Esophagus squamous epithelium (tissue), 4 donors: ENCODE measurements around the gene FLT3LG.

ENCODE experiments used
- POLR2A ChIP-seq, 4 donors: fragments of 450-650 bp; IDR thresholded peaks; one replicate each; pipeline ENCODE4 v1.6.1; 2017; ENCODE audit warnings: antibody characterized with exemption in 4 of 4, mild to moderate bottlenecking in 4 of 4, moderate library complexity in 3 of 4
- TF ChIP-seq, protein P1 (sequence below), 6 experiments: fragments of 450-650 bp in 4 of 6; fragments of 200-600 bp in 2 of 6; sonication (generic) in 2 of 6; IDR thresholded peaks; one replicate each; pipeline ENCODE4 v1.5.1; 2016 to 2019; ENCODE audit warnings: antibody characterized with exemption in 6 of 6, mild to moderate bottlenecking in 4 of 6, moderate library complexity in 4 of 6

- TF ChIP-seq, protein P1, sequence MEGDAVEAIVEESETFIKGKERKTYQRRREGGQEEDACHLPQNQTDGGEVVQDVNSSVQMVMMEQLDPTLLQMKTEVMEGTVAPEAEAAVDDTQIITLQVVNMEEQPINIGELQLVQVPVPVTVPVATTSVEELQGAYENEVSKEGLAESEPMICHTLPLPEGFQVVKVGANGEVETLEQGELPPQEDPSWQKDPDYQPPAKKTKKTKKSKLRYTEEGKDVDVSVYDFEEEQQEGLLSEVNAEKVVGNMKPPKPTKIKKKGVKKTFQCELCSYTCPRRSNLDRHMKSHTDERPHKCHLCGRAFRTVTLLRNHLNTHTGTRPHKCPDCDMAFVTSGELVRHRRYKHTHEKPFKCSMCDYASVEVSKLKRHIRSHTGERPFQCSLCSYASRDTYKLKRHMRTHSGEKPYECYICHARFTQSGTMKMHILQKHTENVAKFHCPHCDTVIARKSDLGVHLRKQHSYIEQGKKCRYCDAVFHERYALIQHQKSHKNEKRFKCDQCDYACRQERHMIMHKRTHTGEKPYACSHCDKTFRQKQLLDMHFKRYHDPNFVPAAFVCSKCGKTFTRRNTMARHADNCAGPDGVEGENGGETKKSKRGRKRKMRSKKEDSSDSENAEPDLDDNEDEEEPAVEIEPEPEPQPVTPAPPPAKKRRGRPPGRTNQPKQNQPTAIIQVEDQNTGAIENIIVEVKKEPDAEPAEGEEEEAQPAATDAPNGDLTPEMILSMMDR (IDR thresholded peaks at IDR 0.05) = no peak
- no peak for TF ChIP-seq POLR2A (IDR thresholded peaks at IDR 0.05)
These were observed 518 bp downstream of the FLT3LG start for GRCh38 chr19:49474542-49474924.
